Measurements from ENCODE around the gene SCNN1B. TPM values are rescaled to one million over a fixed set of nuclear protein-coding genes. Genes with fewer than 3 reads are reported as not detected.

The SCNN1B gene
- total RNA-seq, 1 donor from 2014 or later, result 0.34 TPM

- no peaks in the 10 kb centered on the region for H3K9me3 Mint-ChIP-seq (ENCODE audit: unreplicated experiment)
- TF ChIP-seq, protein P1, sequence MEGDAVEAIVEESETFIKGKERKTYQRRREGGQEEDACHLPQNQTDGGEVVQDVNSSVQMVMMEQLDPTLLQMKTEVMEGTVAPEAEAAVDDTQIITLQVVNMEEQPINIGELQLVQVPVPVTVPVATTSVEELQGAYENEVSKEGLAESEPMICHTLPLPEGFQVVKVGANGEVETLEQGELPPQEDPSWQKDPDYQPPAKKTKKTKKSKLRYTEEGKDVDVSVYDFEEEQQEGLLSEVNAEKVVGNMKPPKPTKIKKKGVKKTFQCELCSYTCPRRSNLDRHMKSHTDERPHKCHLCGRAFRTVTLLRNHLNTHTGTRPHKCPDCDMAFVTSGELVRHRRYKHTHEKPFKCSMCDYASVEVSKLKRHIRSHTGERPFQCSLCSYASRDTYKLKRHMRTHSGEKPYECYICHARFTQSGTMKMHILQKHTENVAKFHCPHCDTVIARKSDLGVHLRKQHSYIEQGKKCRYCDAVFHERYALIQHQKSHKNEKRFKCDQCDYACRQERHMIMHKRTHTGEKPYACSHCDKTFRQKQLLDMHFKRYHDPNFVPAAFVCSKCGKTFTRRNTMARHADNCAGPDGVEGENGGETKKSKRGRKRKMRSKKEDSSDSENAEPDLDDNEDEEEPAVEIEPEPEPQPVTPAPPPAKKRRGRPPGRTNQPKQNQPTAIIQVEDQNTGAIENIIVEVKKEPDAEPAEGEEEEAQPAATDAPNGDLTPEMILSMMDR (IDR thresholded peaks at IDR 0.05; ENCODE audit: partially characterized antibody, unreplicated experiment), result no peak
- H3K4me1 Mint-ChIP-seq (ENCODE audit: low read depth, unreplicated experiment), result no peaks in the 10 kb centered on the region
- H3K4me3 Mint-ChIP-seq (ENCODE audit: unreplicated experiment), result no peak overlapping the region
- H3K36me3 Mint-ChIP-seq (ENCODE audit: unreplicated experiment), result no peaks in the 10 kb centered on the region
- no peak overlapping the region for H3K27ac Mint-ChIP-seq (ENCODE audit: unreplicated experiment)
- H3K27me3 Mint-ChIP-seq (ENCODE audit: unreplicated experiment), result peaks cover 2% of the 10 kb centered on the region
- DNase-seq, result no peak
Measured at GRCh38 chr16:23323224-23324030, 21.3 kb downstream of the SCNN1B start.

GRCh38 chr16:23324727-23325126 lies 22.6 kb downstream of the SCNN1B start:
- no peaks in the 10 kb centered on the region for H3K36me3 Mint-ChIP-seq (ENCODE audit: unreplicated experiment)
- H3K4me3 Mint-ChIP-seq (ENCODE audit: unreplicated experiment), result no peak overlapping the region
- TF ChIP-seq, protein P1 (IDR thresholded peaks at IDR 0.05; ENCODE audit: partially characterized antibody, unreplicated experiment), result no peak
- H3K27ac Mint-ChIP-seq (ENCODE audit: unreplicated experiment), result no peak overlapping the region
- DNase-seq, result no peak
- no peaks in the 10 kb centered on the region for H3K4me1 Mint-ChIP-seq (ENCODE audit: low read depth, unreplicated experiment)
- H3K9me3 Mint-ChIP-seq (ENCODE audit: unreplicated experiment), result peaks cover 2% of the 10 kb centered on the region
- peaks cover 2% of the 10 kb centered on the region for H3K27me3 Mint-ChIP-seq (ENCODE audit: unreplicated experiment)

GRCh38 chr16:23327836-23328235 lies 25.7 kb downstream of the SCNN1B start:
- Mint-ChIP-seq H3K9me3 (ENCODE audit: unreplicated experiment) (peaks cover 2% of the 10 kb centered on the region), H3K4me3 (ENCODE audit: unreplicated experiment) (no peak overlapping the region), H3K27ac (ENCODE audit: unreplicated experiment) (no peak overlapping the region), H3K36me3 (ENCODE audit: unreplicated experiment) (no peaks in the 10 kb centered on the region), H3K27me3 (ENCODE audit: unreplicated experiment) (no peaks in the 10 kb centered on the region), H3K4me1 (ENCODE audit: low read depth, unreplicated experiment) (no peaks in the 10 kb centered on the region)
- no peak for DNase-seq
- TF ChIP-seq, protein P1 (IDR thresholded peaks at IDR 0.05; ENCODE audit: partially characterized antibody, unreplicated experiment), result no peak

DNA sequence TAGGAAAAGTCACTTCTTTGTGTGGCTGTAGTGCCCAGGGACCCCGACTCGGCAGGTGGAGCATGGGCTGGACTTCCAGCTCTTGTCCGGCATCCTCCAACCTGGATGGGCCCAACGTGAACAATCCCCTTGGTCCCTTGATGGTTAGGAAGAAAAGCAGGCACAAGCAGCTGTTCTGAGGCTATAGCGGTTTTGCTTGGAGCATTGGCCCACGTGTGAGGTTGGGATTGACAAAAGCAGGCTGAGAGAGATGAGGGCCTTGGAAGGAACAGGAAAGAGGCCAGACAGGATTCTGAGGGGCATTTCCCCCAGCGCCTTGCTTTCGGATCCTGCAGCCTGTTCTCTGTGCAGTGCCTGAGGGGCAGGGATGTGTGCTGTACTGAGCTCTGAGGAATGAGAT lies 28.1 kb downstream of the SCNN1B start:
- Mint-ChIP-seq H3K4me3 (ENCODE audit: unreplicated experiment) (no peak overlapping the region), H3K27ac (ENCODE audit: unreplicated experiment) (no peak overlapping the region), H3K4me1 (ENCODE audit: low read depth, unreplicated experiment) (no peaks in the 10 kb centered on the region), H3K27me3 (ENCODE audit: unreplicated experiment) (no peaks in the 10 kb centered on the region), H3K36me3 (ENCODE audit: unreplicated experiment) (no peaks in the 10 kb centered on the region), H3K9me3 (ENCODE audit: unreplicated experiment) (peaks cover 2% of the 10 kb centered on the region)
- TF ChIP-seq, protein P1 (IDR thresholded peaks at IDR 0.05; ENCODE audit: partially characterized antibody, unreplicated experiment), result no peak
- no peak for DNase-seq

GRCh38 chr16:23330583-23331249 lies 28.6 kb downstream of the SCNN1B start:
- Mint-ChIP-seq H3K4me3 (ENCODE audit: unreplicated experiment) (no peak overlapping the region), H3K36me3 (ENCODE audit: unreplicated experiment) (no peaks in the 10 kb centered on the region), H3K9me3 (ENCODE audit: unreplicated experiment) (peaks cover 2% of the 10 kb centered on the region), H3K27me3 (ENCODE audit: unreplicated experiment) (no peaks in the 10 kb centered on the region), H3K27ac (ENCODE audit: unreplicated experiment) (no peak overlapping the region), H3K4me1 (ENCODE audit: low read depth, unreplicated experiment) (no peaks in the 10 kb centered on the region)
- no peak for DNase-seq
- TF ChIP-seq, protein P1 (IDR thresholded peaks at IDR 0.05; ENCODE audit: partially characterized antibody, unreplicated experiment), result no peak
